ENCODE data around the gene FANK1.
A peak's percentile ranks its signal among the peaks of the same experiment; 100 is the strongest.
"Not testable (repeated sequence)": the region's sequence is repeated elsewhere in the genome, so short reads cannot be mapped to it uniquely, and the experiment has no call there.

Gene FANK1

GRCh38 chr10:125928928-125929585 lies 32.7 kb downstream of the FANK1 start:
- DNase-seq (ENCODE audit: low read depth), result no peak

GRCh38 chr10:125929618-125930017 lies 33.3 kb downstream of the FANK1 start:
- no peak for DNase-seq (ENCODE audit: low read depth)

DNA sequence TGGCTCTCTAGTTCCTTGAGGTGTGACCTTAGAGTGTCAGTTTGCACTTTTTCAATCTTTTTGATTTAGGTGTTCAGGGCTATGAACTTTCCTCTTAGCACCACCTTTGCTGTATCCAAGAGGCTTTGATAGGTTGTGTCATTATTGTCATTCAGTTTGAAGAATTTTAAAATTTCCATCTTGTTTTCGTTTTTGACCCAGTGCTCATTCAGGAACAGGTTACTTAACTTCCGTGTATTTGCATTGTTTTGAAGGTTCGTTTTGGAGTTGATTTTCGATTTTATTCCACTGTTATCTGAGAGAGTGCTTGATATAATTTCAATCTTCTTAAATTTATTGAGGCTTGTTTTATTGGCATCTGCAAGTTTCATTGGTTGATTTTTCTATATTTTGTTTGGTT lies 37.3 kb downstream of the FANK1 start:
- no peak for DNase-seq (ENCODE audit: low read depth)

GRCh38 chr10:125936331-125936730 lies 40.0 kb downstream of the FANK1 start:
- DNase-seq (ENCODE audit: low read depth), result no peak

- DNase-seq (ENCODE audit: low read depth), result no peak
Observed at GRCh38 chr10:125940515-125940914, 44.2 kb downstream of the FANK1 start.

DNA sequence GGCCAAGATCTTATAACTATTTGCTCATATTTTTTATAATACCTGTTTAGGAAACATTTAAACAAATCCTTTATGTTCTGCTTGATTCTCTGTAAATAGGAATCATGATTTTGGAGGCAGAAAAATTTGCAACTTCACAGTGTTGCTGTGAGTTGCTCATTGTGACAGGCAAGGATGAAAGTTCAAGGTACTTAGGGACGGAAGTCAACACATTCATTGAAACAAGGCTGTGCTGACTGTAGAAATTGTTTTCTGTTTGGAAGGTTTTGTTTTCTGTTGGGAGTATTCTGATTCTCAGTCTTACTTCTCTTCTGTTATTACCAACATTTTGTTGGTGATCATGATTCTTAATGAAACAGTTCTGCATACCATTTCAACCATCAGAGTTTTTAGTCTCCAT lies 54.9 kb downstream of the FANK1 start:
- DNase-seq (ENCODE audit: low read depth), result no peak

DNA sequence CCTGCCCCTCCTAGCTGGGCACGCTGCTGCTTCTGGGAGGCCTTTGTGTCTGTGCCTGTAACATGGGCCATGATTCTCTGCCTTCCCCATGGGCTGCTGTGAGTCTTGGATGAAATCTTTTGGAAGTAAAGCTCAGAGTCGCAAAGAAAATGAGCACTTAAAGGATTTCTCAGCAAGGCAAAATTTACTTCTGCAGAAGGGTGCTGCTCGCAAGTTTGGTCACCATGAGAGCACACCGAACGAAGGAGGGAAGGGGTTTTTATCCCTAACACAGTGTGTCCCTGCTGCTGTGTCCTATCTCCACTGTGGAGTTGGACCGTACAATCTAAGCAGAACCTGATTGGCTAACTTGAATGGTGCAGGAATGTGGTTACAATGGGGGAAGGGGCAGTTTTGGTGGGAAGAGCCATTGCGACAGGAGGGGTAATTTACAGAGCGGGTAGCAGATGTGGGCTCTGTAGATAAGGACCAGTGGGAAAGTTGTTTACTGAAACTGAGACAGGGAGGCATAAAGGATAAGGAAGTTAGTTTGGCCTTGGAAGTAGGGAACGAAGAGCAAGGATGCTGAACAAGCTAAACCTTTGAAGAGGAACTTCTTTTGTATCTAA lies 57.5 kb downstream of the FANK1 start:
- DNase-seq (ENCODE audit: low read depth), result no peak

DNA sequence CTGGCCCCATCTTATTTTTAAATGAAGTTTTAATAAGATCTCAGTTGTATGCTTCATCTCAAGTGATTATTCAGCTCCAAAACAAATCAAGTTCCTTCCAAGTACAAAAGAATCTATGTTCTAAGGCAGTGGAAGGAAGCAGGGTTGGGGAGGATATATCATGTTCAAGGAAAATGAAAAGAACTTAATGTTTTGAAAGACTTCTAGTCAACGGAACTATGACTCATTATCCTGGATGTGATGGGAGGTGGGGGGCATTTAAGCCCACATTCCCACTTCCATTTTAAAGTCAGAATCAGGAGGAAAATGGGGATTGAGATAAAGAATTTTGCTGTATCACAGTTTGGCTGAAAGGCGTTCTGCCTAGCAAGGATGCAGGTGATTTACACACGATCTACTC lies 59.4 kb downstream of the FANK1 start:
- DNase-seq (ENCODE audit: low read depth), result no peak

GRCh38 chr10:125961743-125962142 lies 65.4 kb downstream of the FANK1 start:
- no peak for DNase-seq (ENCODE audit: low read depth)

GRCh38 chr10:125962200-125962599 lies 65.8 kb downstream of the FANK1 start:
- no peak for DNase-seq (ENCODE audit: low read depth)

GRCh38 chr10:125964558-125964957 lies 68.2 kb downstream of the FANK1 start:
- no peak for DNase-seq (ENCODE audit: low read depth)

- no peak for DNase-seq (ENCODE audit: low read depth)
Observed at GRCh38 chr10:125967533-125967932, 71.2 kb downstream of the FANK1 start.

DNA sequence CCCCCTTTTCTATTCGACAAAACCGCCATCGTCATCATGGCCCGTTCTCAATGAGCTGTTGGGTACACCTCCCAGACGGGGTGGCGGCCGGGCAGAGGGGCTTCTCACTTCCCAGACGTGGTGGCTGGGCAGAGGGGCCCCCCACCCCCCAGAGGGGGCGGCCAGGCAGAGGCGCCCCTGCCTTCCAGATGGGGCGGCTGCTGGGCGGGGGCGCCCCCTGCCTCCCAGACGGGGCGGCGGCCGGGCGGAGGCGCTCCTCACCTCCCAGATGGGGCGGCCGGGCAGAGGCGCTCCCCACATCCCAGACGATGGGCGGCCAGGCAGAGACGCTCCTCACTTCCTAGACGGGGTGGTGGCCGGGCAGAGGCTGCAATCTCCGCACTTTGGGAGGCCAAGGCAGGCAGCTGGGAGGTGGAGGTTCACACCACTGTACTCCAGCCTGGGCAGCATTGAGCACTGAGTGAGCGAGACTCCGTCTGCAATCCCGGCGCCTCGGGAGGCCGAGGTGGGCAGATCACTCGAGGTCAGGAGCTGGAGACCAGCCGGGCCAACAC lies 73.8 kb downstream of the FANK1 start:
- DNase-seq (ENCODE audit: low read depth), result not testable (repeated sequence)

GRCh38 chr10:125976960-125977605 lies 80.7 kb downstream of the FANK1 start:
- DNase-seq (ENCODE audit: low read depth), result no peak

DNA sequence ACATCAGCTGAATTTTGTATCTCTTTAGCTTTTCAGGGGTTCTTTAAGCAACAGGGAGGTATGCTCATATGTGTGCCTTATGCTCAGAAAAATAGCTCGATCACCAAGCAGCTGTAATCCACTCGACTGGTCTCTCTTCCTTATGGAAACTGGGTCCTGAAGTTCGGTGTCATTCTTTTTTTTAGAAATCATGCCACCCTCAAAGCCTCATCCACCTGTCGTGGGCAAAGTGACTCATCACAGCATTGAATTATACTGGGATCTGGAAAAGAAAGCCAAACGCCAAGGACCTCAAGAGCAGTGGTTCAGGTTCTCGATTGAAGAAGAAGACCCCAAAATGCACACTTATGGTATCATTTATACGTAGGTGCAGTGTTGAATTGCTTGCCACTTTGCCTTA lies 83.6 kb downstream of the FANK1 start:
- DNase-seq (ENCODE audit: low read depth), result no peak

DNA sequence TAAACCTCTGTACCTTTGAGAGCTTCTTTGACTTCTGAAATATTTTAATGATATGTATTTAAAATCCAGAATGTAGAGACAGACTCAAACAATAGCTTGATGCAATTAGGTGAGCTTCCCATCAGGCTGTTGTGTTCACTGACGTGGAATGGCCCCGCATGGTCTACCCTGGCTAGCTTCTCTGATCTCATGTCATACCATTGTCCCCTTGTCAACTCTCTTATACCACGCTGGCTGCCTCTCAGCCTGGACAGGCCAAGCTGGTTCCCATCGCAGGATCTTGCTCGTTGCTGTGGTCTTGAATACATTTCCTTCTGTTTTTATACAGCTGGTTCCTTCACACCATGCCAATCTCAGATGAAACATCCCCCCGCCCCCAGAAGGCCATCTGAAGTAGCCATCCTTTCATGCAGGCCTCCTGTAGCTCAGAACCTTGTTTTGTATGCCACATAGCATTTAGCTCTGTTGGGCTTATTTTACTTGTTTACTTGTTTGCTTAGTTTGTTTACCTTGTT lies 84.2 kb downstream of the FANK1 start:
- no peak for DNase-seq (ENCODE audit: low read depth)

DNA sequence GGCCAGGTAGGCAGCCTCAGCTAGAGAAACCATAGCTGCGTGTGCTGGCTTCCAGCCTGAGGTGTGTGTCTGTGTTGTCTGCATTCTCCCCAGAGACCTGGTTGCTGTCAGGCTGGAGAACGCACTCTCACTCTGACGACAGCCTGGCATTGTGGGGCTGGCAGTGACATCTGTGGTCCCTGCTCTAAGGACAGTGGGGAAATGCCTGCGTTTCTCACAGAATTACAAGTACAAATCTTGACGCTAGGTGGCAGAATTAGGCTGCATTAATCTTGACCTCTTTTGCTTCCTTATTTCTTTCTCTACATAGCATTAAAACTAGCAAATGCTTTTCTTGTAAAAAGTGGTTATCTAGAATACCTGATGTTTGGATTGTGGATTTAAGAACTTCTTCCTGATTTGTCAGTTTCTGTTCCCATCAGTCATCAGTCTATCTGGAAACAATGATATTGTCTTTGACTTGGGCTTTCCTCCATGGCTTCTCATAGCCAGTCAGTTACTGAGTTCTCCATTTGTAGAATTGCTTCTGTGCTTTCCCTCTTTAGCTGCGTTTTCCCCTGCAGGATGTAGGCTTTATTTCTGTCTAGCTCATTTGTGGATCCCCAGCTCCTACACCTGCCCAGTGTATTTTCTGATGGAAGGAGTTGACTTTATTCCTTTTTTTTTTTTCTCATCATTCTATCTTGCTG lies 86.0 kb downstream of the FANK1 start:
- peak; percentile 54 for DNase-seq (ENCODE audit: low read depth)

DNA sequence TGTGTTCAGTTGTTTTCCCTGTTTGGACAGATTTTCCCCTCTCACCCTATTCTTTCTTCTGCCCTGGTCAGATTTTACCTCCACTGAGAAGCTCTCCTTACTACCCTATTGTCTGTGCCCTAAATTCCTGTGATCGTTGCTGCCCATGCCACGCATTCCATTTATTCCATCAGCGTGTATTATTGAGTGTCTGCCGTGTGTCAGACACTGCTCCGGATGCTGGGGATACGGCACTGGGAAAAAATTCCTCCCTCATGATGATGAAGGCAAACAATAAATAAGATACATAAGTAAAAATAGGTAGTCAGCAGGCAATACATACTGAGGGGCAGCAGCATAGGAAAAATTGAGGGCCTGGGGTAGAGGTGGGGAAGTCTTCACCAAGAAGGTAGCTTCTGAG lies 86.8 kb downstream of the FANK1 start:
- DNase-seq (ENCODE audit: low read depth), result no peak

- no peak for DNase-seq (ENCODE audit: low read depth)
Observed at GRCh38 chr10:125983656-125984055, 87.3 kb downstream of the FANK1 start.

DNA sequence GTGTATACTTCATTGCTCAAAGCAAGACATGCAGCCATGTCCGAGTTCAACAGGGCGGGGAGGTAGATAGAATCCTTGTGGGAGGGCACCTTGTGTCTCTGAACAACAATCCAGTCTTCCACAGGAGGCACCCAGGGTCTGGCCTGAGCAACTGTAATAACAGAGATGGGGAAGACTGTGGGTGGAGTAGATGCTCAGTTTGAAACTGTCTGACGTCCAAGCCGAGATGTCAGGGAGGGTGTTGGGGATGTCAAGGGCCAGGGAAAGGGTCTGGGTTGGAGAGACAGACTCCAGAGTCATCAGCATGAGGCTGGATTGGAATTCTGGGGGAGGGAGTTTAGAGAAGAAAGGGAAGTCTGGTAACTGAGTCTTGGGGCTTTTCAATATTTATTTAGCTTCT lies 88.0 kb downstream of the FANK1 start:
- no peak for DNase-seq (ENCODE audit: low read depth)

- DNase-seq (ENCODE audit: low read depth), result no peak
Observed at GRCh38 chr10:125984865-125985495, 88.6 kb downstream of the FANK1 start.

All from fibroblast of gingiva (primary cell).